ENCODE data around the gene CEACAM19.
"Not testable (repeated sequence)": the region's sequence is repeated elsewhere in the genome, so short reads cannot be mapped to it uniquely, and the experiment has no call there.

CEACAM19 gene

DNA sequence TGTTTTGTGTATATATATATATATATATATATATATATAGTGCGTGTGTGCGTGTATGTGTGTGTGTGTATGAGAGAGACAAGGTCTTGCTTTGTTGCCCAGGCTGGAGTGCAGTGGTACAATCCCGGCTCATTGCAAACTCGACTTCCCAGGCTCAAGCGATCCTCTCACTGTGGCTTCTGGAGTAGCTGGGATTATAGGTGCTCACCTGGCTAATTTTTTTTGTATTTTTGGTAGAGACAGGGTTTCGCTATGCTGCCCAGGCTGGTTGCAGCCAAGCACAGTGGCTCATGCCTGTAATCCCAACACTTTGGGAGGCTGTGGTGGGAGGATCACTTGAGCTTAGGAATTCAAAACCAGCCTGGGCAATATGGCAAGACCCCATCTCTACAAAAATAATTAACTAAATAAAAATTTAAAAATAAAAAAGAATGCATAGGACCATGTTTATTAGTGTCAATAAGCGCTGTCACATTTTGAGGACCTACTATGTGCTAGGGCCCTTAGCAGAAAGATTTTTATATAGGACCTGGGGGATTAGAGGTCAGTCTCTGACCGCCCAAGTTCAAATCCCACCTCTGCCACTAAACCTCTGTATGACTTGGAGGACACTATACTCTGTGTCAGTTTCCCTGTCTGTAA is 25.8 kb upstream of the CEACAM19 start:
- DNase-seq (ENCODE audit: low read depth), result no peak

DNA sequence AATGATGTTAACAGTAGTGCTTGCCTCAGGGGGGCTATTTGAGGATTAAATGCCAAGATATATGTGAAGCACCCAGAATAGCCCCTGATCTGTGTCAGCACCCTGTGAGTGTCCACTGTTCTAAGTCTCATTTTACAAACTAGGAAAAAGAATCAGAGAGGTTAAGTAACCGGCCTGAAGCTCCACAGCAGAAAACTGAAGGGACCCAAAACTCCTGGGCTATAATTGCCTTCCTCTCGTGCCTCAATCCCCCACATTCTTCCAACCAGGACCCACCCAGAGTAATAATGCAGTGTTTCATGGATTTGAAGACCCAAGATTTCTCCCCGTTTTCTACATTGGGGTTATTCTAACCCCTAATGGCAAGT is 25.2 kb upstream of the CEACAM19 start:
- DNase-seq (ENCODE audit: low read depth), result no peak

DNA sequence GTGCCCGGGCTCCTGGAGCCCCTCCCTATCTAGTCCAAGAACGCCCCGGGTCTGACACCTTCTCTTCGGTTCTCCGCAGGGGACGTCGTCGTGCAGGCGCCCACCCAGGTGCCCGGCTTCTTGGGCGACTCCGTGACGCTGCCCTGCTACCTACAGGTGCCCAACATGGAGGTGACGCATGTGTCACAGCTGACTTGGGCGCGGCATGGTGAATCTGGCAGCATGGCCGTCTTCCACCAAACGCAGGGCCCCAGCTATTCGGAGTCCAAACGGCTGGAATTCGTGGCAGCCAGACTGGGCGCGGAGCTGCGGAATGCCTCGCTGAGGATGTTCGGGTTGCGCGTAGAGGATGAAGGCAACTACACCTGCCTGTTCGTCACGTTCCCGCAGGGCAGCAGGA is 24.1 kb upstream of the CEACAM19 start:
- DNase-seq (ENCODE audit: low read depth), result no peak

DNA sequence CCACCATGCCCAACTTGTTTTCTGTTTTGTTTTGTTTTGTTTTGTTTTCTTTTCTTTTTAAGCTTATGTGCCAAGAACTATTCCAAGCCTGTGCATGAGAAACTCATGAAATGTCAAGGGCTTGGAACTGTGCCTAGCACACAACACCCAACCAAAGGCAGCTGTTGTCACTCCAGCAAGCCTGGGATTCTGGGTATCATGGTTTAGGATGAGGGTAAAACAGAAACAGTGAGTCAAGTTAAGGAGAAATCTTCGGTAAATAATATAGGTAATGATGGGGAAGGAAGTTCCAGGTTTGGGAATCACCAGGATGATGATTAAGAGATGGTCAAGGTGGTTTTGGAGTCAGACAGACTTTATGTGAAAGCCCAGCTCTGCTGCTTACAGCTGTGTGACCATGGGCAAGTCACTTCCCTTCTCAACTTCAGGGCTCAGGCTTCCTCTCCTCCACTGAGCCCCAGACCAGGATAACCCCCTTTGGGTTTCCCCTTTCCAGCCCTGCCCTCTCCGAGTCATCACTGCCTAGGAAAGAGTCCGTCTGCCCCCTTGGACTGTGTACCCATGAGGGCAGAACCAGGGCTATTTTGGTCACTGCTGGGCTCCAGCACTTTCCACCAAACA is 22.5 kb upstream of the CEACAM19 start:
- DNase-seq (ENCODE audit: low read depth), result no peak

DNA sequence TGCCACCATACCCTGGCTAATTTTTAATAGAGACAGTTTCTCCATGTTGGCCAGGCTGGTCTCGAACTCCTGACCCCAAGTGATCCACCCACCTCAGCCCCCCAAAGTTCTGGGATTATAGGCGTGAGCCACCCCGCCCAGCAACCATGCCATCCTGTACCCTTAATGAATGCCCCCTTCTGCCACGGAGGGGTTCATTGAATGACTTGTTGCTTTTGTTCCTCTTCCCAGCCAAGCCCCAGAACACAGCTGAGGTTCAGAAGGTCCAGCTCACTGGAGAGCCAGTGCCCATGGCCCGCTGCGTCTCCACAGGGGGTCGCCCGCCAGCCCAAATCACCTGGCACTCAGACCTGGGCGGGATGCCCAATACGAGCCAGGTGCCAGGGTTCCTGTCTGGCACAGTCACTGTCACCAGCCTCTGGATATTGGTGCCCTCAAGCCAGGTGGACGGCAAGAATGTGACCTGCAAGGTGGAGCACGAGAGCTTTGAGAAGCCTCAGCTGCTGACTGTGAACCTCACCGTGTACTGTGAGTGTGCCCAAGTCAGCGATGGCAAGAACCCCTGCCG is 21.6 kb upstream of the CEACAM19 start:
- DNase-seq (ENCODE audit: low read depth), result no peak

DNA sequence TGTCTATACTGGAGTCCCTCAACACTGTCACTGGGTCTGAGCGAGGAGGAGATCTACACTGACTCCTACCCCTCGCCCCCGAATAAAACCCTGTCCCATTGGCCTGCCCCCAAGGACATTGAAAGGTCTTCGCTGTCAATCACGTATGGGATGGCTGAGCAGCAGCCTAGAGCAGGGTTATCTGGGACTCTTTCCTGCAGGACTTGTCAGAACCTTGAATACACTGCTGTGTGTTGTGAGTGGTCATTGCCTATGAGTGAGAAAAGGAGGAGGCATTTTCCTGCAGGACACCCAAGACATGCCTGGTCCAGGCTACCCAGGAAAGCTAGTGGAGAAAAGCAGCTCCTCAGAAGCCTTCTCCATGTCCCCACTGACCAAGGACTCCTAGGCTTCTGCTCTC is 17.9 kb upstream of the CEACAM19 start:
- DNase-seq (ENCODE audit: low read depth), result no peak

DNA sequence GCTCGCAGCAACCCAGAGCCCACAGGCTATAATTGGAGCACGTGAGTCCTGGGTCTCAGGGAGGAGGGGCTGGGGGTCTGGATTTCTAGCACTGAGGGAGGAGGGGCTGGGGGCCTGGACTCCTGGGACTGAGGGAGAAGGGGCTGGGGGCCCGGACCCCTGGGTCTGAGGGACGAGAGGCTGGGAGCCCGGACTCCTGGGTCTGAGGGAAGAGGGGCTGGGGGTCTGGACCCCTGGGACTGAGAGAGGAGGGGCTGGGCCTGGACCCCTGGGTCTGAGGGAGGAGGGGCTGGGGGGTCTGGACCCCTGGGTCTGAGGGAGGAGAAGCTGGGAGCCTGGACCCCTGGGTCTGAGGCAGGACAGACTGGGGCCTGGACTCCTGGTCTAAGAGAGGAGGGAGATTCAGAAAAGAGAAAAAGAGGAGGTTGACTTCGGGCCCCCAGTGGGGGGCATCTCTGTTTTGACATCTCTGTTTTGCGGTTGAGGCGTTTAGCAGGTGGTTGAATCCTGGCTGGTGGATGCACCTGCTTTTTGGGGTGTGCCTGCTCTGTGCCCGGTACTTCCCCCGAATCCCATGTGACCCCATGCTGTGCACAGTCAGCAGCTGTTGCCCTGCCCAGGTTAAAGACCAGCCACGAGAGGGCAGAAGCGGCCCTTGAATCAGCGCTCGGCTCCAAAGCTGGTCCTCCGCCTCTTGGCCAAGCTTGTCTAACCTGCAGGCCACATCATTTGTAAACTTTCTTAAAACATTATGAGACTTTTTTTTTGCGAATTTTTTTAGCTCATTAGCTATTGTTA is 17.1 kb upstream of the CEACAM19 start:
- peak; percentile 34 for DNase-seq (ENCODE audit: low read depth)

DNA sequence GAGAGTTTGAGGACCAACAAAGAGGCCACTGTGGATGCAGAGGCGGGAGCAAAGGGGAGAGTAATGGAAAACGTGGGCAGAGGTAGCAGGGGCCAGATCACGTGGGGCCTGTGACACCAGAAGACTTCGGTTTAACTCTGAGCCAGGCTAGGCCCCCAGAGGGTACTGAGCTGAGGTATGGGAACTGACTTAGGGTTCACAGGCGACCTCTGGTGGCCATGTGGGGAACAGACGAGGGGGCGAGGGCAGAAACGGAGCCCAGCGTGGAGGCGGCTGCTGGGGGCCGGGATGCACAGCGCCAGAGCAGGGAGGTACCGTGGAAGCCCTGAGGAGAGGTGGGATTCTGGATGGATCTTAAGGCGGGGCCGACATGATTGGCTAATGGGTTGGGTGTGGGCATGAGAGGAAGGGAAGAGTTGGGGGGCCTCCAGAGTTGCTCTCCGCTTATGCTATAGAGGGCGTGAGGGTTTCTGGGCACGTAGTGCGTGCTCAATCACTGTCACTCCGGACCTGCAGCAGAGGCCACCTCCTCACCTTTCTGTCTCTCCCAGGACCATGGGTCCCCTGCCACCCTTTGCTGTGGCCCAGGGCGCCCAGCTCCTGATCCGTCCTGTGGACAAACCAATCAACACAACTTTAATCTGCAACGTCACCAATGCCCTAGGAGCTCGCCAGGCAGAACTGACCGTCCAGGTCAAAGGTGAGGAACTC is 13.9 kb upstream of the CEACAM19 start:
- peak; percentile 36 for DNase-seq (ENCODE audit: low read depth)

DNA sequence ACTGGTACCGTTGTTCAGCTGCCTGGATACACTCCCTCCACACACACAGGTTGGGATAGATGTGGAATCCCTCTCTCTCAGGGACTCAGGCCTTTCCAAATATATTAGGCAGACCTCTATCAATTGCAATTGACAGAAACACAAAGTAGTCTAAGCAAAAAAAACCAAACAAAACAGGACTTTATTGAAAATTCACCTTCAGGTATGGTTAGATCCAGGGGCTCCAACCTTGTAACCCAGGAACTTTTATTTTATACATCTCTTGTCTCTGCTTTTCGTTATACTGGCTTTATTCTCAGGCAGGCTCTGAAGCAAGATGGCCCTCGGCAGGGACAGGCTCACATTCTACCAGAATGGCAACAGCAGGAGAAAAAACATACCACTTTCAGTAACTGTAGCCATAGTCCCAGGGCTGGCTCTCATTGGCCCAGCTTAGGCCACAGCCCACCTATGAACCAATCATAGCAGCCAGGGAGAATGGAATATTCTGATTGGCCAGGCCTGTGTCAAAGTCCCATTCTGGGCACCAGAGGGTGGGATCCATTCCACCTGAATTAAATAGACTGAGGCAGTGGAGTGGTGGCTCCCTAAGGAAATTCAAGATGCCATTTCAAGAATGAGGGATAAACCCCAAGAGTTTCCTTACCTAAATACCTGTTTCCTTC is 13.1 kb upstream of the CEACAM19 start:
- DNase-seq (ENCODE audit: low read depth), result no peak

DNA sequence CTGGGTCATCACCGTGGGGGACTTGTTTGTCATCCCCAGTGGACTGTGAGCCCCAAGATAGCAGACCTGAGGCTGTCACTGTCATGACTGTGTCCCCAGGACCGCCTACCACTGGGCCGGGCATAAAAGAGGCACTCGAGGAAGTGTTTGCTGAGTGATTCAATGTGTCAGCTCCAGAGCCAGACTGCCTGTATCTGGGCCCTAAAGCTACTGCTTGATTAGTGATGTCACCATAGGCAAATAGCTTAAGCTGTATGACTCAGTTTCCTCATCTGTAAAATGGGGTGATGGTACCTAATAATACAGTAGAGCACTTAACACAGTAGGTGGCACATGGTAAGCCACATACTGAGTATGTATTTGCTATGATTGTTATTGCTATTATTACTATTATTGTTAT is 11.2 kb upstream of the CEACAM19 start:
- DNase-seq (ENCODE audit: low read depth), result no peak

DNA sequence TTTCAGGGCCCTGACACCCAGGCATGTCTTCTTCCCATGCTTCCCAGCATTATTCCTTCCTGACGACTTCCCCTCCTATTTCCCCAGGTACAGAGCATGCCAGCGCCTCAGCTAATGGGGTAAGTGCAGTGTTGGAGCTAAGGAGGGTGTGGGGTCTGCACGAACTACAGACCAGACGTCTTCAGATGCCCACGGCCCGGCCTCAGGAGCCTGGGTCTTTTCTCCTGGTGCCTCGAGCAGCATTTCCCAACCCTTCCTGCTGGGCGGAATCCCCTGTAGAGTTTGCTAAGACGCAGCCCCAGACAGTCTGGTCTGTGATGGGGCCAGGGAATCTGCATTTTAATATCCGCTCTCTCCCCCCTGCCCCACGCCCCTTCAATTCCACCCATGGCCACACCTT is 10.1 kb upstream of the CEACAM19 start:
- no peak for DNase-seq (ENCODE audit: low read depth)

DNA sequence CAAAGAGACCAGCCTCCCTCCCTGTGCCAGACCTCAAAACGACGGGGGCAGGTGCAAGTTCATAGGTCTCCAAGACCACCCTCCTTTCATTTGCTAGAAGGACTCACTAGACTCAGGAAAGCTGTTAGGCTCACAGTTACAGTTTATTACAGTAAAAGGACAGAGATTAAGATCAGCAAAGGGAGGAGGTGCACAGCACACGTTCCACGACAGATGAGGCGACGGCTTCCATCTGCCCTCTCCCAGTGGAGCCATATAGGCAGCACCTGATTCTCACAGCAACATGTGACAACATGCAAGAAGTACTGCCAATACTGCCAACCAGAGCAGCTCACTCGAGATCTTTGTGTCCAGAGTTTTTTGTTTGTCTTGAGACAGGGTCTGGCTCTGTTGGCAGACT is 9.4 kb upstream of the CEACAM19 start:
- no peak for DNase-seq (ENCODE audit: low read depth)

DNA sequence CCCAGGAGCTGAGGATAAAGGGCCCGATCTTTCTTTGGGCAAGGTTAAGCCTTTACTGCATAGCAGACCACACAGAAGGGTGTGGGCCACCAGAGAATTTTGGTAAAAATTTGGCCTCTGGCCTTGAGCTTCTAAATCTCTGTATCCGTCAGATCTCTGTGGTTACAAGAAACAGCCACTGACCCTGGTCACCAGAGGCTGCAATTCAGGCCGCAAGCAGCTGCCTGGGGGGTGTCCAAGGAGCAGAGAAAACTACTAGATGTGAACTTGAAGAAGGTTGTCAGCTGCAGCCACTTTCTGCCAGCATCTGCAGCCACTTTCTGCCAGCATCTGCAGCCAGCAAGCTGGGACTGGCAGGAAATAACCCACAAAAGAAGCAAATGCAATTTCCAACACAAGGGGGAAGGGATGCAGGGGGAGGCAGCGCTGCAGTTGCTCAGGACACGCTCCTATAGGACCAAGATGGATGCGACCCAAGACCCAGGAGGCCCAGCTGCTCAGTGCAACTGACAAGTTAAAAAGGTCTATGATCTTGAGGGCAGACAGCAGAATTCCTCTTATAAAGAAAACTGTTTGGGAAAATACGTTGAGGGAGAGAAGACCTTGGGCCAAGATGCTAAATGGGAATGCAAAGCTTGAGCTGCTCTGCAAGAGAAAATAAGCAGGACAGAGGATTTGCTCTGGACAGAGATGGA is 8.4 kb upstream of the CEACAM19 start:
- DNase-seq (ENCODE audit: low read depth), result no peak

DNA sequence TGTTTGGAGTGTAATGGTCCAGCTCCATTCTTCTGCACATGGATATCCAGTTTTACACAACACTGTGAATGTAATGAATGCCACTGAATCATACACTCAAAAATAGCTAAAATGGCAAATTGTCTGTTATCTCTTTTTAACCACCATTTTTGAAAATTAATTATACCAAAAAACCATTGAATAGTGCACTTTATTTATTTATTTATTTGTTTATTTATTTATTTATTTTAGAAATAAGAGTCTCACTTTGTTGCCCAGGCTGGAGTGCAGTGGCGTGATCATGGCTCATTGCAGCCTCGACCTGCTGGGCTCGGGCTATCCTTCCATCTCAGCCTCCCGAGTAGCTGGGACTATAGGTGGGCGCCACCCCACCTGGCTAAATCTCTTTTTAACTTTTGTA is 7.3 kb upstream of the CEACAM19 start:
- DNase-seq (ENCODE audit: low read depth), result no peak

DNA sequence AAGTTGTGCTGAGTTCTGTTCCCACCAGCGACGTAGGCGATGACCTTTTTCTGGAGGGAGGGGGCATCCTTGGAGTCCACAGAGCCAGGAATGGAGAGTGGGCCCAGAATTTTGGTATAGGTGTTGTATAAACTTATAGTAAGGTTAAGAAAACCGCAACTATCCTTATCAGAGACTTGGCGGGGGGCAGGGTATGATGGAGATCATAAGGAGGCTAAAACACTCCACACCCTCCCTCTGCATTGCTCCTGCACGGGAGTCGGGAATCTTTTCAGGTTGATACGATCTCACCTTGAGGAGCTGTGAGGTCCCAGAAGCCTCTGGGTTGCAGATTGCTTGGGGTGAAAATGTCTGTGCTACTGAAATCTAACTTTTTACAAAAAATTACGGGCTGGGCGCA is 6.3 kb upstream of the CEACAM19 start:
- DNase-seq (ENCODE audit: low read depth), result no peak

DNA sequence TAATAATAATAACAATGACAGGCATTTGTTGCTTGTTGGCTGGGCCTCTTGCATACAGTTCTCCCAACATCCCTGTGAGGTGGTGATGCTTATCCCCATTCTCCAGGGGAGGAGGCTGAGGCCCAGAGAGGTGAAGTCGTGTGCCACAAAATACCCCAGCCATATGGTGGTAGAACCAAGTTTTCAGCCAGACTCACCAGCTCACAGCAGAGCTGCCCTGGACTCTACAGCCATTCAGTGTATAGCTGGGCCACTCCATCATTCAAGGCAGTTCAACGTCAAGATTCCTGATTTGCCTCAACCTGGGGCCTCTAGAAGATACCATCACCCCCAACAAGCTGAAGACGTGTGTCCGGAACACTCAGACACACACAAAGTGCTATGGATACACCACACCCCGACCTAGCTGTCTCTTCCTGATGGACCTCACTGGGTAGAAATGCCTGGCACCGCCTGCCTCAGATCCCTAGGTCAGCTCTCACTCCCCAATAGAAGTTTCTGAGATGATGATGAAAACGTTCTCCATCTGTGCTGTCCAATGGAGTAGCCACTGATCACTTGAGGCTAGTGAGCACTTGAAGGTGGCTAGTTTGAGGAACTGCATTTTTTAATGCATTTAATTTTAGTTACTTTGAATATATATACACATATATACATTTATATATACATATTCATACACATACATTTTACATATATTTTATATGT is 4.3 kb upstream of the CEACAM19 start:
- no peak for DNase-seq (ENCODE audit: low read depth)

DNA sequence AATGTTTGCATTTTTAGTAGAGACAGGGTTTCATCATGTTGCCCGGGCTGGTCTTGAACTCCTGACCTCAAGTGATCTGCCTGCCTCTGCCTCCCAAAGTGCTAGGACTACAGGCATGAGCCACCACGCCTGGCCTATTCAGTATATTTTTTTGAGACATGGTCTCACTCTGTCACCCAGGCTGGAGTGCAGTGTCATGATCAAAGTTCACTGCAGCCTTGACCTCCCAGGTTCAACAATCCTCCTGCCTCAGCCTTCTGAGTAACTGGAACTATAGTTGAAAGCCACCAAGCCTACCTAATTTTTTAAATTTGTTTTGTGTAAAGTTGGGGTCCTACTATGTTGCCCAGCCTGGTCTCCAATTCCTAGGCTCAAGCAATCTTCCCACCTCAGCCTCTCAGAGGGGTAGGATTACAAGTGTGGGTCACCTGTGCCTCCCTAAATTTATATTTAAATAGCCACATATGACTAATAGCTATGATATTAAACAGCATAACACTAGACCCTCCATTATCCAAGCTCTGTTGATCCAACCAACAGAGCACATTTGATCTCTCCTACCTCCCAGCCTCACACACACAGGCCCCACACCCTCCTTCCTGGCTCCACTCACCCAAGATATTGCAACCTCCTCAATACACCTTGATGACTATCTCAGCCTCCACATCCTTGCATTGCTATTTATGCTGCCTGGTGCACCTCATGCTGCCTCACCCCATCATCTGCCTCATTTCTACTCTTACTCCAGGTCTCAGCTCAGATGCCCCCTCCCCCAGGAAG is 2.1 kb upstream of the CEACAM19 start:
- no peak for DNase-seq (ENCODE audit: low read depth)

DNA sequence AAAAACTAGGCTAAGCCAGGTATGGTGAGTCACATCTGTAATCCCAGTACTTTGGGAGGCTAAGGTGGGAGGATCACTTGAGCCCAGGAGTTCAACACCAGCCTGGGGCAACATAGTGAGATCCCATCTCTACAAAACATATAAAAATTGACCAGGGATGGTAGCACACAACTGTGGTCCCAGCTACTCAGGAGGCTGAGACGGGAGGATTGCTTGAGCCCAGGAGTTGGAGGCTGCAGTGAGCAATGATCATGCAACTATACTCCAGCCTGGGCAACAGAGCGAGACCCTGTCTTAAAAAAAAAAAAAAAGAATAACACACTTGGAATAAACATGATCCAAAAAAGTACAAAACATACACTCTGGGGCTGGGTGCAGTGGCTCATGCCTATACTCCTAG is 1.3 kb upstream of the CEACAM19 start:
- DNase-seq (ENCODE audit: low read depth), result not testable (repeated sequence)

DNA sequence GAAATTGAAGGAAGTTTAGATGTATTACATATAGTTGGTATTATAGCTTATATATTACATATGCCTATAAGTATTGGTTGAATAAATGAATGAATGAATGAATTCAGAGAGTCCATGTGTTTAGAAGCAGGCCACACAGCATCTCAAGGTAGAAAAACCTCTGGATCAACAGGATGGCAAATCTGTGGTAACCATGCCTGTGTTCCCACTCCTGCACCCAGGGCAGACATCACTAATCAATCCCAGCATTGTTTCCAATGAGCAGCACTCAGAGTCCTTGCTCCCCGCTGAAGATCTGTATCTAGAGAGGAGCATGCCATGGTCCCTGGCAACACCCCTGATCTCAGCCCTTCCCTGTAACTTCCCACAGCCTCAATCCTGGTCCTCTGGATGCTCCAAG is 944 bp downstream of the CEACAM19 start:
- no peak for DNase-seq (ENCODE audit: low read depth)

DNA sequence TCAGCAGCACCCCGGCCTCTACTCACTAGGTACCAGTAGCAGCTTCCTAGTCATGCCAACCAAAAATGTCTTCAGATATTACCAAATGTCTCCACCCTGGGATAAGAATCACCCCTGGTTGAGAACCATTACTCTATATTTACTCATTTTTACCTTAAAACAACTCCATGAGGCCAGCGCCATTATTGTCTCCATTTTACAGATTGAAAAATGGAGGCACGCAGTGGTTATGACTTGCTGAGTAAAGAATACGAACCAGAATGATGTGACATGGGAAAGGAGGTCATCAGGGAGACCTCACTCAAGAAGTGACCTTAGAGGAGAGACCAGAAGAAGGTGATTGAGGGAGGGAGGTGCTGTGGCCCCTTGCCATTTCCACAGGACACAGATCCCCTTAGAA is 2.2 kb downstream of the CEACAM19 start:
- no peak for DNase-seq (ENCODE audit: low read depth)

Measured in activated T-helper 9 cell treated with anti-CD3 and anti-CD28 coated beads, Interleukin-2, amount 50 U/mL, for 16 hours (primary cell).